Colon (tissue), 2 donors: ENCODE measurements around the gene SCAPER.

Experiments used
- FAIRE-seq: peaks from 2 replicates; lab custom pipeline; 2012; peaks lifted over from hg19 to GRCh38; lab: Jason Lieb, UNC
- donor health status: control.
- donor health status: control.

SCAPER gene

GRCh38 chr15:76426941-76427340 lies 478.2 kb downstream of the SCAPER start:
- FAIRE-seq = no peak

GRCh38 chr15:76418352-76419140 lies 486.6 kb downstream of the SCAPER start:
- no peak for FAIRE-seq

DNA sequence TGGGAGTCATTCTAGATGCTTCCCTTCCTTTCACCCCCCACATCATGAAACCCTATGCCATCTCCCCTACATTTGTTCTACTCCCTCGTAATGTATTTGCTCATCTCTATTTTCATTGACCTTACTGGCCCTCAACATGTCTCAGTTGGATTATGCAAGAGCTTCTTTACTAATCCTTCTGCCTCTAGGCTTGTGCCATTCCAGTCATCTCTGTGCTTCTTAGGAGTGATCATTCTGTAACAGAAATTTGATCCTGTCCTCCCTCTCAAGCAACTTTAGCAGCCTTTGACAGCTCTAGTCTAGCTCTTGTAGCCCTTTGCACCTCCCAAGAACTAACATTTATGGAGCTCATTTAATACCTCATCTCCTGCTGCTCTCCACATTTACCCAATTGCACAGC lies 503.9 kb downstream of the SCAPER start:
- FAIRE-seq = no peak

DNA sequence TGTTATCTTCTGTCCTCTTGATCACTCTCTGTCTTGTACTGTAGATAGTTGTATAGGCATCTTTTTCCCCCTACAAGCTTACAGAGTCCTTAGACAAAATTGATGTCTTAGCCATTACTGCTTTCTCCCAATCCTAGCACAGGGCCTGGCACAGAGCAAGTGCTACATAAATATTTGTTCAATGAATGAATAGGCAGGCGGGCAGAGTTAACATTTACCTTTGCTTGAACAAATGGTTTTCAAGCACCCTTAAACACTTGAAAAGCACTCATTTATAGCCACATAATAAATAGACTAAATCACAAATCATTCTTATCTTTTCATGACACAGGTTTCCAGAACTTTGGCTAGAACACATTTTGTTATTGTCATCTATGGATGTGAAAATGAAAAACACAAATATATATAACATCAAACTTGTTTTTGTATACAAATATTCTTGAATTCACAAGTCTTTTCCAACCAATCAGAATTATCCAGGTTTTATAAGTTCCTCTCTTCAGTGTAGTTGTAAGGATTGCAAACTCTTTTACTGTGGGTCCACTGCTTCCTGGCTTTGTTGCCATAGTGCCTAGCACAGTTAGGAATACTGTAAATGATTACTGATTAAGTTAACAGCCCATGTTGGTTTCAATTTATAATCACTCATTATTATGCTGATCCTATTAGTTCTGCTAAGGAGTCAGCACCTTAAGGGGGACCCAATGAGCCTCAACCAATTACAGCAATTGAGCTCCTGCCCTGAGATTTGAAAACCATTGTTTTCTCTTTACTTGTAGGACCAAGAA lies 506.6 kb downstream of the SCAPER start:
- no peak for FAIRE-seq

GRCh38 chr15:76393614-76394013 lies 511.5 kb downstream of the SCAPER start:
- FAIRE-seq = no peak

DNA sequence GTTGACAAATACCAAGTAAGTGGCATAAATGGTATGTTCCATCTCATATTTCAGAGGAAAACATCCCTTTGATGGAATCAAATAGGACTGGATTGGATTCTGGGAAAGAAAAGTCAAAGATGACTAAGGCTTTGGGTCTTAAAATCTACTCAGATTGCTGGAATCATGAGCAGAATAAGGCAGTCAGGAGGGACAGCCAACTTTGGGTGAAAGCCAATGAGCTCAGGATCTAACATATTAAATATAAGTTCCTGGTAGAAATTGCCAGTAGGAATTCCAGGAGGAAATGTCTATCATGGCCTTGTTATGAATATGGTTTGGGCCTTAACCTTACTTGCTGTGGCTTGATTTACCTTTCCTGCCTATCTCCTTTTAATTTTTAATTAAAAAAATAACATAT lies 513.3 kb downstream of the SCAPER start:
- no peak for FAIRE-seq

DNA sequence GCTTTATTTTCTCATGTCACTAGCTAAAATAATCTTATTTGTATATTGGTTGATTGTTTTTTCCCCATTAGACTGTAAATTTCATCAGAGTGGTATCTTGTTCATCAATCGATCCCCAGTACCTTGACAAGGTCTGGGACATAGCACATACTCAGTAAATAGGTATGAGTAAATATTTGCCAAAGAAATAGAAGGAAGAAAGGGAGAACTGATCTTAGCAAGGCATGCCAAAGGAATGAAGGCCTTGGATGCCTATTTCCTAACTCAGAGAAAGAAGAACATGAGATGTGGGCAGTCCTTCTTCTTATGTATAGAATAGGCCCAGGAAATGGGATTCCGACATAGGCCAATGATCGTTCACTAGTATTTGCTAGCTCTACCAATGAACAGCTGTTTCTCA lies 513.8 kb downstream of the SCAPER start:
- no peak for FAIRE-seq

GRCh38 chr15:76390571-76390970 lies 514.6 kb downstream of the SCAPER start:
- no peak for FAIRE-seq

DNA sequence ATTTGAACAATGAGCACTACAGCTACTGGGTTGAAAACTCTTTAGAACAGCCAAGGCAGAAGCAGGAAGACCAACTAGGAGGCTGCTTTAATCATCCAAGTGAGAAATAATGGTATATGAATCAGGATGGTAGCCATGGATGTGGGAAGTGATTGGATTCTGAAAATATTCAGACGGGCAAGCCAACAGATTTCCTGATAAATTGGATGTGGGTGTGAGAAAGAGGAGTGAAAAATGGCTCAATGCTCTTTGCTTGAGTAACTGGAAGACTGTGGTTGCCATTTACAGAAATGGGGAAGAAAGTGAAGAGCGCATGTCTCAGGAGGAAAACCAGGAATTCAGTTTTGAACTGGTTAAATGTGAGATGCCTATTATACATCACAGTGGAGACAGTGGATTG lies 518.2 kb downstream of the SCAPER start:
- no peak for FAIRE-seq

DNA sequence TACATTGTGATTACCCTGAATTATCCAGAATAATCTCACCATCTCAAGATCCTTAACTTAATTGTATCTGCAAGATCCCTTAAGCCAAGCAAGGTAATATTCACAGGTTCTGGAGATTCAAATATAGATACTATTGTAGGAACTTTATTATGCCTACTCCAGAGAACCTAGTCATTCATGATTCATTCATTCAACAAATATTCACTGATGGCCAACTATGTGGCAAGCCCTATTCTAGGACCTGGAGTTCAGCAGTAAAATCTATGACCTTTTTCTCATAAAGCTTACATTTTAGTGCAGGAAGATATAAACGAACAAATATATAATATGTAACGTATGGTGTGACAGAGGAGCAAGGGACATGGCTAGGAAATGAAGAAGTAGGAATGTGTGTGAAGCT lies 519.0 kb downstream of the SCAPER start:
- FAIRE-seq = no peak

- no peak for FAIRE-seq
These were observed 520.7 kb downstream of the SCAPER start for GRCh38 chr15:76384409-76384808.

DNA sequence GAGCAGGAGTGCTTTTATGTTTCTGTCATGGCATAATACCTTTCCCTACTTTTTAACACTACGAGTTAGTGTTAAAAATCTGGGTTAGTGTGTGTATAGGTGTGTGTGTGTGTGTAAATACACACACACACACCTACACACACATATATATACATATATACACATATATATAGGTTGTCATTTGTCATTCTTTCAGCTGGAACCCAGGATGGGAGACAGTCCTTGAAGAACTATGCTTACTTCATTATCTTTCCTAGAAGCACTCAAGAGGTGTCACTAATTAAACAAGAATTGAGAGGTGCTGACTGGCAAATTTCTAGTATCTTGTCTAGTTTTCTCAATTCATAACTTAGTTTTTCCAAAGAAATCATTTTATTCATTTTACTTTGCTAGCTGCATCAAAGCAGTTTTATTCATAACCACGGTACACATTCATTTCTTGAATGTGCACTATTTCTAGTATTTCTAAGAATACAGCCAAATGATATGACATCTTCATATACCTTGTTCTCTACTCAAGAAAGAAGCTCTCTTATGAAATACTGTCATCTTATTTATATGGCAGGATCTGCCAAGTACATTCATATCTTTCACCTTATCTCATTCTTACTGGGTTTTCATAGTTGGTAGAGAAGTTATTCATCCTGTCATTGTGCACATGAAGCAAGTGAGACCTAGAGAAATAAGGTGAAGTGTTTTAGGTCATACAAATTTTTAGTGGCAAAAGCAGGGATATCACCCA lies 522.0 kb downstream of the SCAPER start:
- no peak for FAIRE-seq

- no peak for FAIRE-seq
These were observed 523.8 kb downstream of the SCAPER start for GRCh38 chr15:76381366-76381765.

DNA sequence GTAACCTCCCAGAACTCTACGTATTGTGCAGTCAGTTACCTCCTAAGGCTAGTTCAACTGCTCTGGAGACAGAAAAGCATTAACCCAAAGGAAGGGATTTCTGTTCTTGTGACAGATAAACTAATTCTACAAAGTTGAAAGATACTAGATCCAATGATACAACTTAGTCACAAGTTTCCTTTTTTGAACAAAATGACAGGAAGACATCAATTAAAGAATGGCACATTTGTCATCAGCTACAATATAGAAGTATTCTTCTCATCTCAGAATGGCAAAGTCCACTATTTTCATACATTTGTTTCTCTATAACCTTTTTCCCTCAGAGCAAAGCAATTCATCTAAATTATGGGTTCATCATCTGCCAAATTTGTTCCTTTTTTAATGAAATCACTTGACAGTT lies 524.9 kb downstream of the SCAPER start:
- no peak for FAIRE-seq

DNA sequence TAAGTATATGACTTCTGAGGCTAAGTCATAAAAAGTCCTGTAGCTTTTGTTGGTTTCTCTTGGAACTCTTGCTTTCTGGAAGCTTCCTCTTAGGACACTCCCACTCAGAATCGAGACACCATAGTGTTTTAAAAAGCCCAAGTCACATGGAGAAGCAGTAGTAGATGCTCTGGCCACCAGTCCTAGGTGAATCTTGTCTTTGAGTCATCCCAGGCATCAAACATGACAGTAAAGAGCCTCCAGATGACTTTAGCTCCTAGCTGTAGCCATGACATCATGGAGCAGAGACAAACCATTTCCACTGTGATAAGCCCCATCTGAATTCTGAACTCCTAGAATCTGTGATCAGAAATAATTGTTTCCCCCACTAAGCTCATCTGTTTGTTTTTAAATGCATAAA lies 526.4 kb downstream of the SCAPER start:
- no peak for FAIRE-seq

- FAIRE-seq = no peak
These were observed 527.4 kb downstream of the SCAPER start for GRCh38 chr15:76377751-76378150.

DNA sequence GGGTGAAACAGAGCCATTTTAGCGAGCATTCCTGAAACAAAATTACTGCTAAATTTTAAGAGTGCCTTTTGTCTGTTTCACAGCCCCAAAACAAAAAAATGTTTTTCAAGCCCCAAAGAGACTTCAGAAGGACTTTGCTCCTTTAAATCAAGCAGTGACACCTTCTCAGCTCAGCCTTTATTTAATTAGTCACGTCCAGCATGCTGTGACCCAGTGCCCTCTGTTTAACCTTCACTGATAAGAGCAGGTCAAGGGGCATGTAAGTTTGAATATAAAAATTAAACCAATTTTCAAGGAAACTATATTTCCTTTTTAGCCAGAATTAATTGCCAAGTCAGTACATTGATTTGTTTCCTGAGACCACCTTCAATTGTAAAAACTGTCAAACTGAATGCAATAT lies 527.9 kb downstream of the SCAPER start:
- no peak for FAIRE-seq

GRCh38 chr15:76376816-76377215 lies 528.3 kb downstream of the SCAPER start:
- FAIRE-seq = no peak

DNA sequence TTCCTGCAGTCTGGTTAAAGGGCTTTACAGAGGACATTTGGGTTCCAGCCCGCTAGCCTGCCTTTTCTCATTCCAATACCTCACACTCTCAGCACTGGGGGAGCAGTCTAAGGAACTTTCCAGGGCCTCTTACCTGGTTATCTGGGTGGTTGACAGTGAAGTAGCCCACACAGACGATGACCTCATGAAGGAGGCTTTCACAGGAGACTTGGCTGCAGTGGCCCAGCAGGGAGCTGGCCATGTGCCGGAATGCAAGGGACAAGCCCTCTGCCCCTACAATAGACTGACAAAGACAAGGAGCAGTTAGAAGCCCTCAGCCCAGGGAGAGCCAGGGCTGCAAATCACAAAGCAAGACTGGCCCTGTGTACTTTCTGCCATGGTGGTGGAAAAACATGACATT lies 529.1 kb downstream of the SCAPER start:
- FAIRE-seq = no peak

DNA sequence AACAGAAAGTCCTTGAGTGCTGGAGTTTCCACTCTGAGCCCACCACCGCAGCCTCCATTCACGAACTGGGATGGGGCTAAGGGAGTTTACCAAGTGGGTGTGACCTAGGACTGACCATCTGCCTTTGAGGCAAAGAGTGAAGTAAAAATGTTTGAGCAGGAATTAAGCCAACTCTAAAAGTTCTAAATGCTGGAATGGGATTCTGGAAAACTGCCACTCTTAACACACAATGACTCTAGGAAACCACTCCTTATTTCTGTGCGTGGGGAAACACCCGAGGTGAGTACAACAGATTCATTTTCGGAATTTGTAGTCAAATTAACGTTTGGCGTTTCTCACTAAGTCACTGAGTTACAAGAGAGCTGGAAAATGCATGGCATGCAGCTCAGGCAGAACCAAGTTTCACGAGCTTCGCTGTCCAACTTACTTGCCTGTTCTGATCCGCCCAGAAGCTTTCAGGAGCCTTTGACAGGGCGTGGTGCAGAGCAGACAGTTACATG lies 537.0 kb downstream of the SCAPER start:
- no peak for FAIRE-seq

DNA sequence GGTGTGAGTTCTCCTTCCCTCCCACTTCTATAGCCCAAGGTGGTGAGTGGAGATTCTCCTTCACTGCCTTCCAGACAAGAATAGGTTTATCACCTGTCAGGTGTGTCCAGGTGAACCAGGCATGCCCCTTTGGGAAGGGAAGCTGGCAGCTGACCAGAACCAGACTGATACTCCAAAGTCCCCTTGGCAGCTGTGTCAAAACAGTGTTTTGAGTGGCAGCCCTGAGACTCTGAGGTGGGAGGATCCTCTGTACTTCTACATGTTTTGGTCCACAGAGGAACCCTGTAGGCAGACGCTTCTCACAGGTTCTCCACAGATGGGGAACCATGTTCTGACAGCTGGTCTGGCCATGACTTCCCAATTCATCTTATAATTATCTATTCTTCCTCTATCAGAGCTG lies 538.4 kb downstream of the SCAPER start:
- no peak for FAIRE-seq

- FAIRE-seq = no peak
These were observed 541.9 kb downstream of the SCAPER start for GRCh38 chr15:76363251-76363650.

DNA sequence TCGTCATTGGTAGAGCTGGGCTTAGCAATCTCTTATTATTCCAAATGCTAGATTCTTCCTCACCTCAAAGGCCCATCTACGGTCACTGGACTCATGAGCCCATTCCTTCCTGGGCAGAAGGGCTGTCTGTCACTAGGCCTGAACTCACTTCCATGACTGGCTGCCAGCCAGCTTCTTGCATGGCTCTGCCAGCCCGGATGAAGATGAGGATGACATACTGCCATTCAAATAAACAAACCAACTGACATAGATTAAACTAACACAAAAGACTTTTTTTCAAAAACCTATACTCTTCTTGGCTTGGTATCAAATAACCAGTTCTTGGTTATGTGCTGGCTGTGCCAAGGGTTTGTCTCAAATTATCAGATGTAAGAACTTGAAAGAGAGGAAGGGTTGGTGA lies 544.7 kb downstream of the SCAPER start:
- FAIRE-seq = no peak
